ENCODE data around the gene ARHGEF28.

DNA sequence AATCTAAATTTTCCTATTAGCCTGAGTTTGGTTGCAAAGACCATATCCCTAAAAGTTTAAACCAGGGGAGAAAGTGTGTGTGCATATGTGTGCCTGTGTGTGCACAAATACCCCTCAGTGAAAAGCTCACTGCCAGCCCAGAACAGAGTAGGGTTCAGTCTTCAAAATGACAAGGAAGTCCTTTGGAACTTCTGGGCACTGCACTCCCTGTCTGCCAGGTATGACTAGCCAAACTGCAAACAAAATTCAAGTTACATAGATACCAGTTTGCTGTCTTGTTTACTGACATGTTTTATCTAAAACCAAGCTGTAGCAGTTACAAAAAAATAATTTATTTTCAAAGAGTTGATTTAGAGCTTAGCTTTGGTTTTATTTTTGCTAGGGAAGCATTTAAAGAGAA lies 100.1 kb downstream of the ARHGEF28 start:
- TF ChIP-seq, protein P1, sequence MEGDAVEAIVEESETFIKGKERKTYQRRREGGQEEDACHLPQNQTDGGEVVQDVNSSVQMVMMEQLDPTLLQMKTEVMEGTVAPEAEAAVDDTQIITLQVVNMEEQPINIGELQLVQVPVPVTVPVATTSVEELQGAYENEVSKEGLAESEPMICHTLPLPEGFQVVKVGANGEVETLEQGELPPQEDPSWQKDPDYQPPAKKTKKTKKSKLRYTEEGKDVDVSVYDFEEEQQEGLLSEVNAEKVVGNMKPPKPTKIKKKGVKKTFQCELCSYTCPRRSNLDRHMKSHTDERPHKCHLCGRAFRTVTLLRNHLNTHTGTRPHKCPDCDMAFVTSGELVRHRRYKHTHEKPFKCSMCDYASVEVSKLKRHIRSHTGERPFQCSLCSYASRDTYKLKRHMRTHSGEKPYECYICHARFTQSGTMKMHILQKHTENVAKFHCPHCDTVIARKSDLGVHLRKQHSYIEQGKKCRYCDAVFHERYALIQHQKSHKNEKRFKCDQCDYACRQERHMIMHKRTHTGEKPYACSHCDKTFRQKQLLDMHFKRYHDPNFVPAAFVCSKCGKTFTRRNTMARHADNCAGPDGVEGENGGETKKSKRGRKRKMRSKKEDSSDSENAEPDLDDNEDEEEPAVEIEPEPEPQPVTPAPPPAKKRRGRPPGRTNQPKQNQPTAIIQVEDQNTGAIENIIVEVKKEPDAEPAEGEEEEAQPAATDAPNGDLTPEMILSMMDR (IDR thresholded peaks at IDR 0.05), result no peak
- TF ChIP-seq POLR2A (IDR thresholded peaks at IDR 0.05) (no peak), POLR2AphosphoS5 (IDR thresholded peaks at IDR 0.05) (no peak)

Measured in upper lobe of left lung (tissue), 4 donors.